K562 (cell line): Measurements from ENCODE around the gene LRRC57. TPM values are rescaled to one million over a fixed set of nuclear protein-coding genes. Genes with fewer than 3 reads are reported as not detected.
A peak's percentile ranks its signal among the peaks of the same experiment; 100 is the strongest.

Experiments used
- CCAR2 ChIP-seq: fragments of 200-400 bp; formaldehyde crosslinking; IDR thresholded peaks from 2 replicates; pipeline ENCODE4 v1.6.1; 2017; ENCODE audit warnings: mild to moderate bottlenecking, low read depth, low read length
- DMBX1 ChIP-seq: fragments of 250-450 bp; sonication (Bioruptor Pico); IDR thresholded peaks from 2 replicates; pipeline ENCODE4 v1.8.0; 2022; ENCODE audit warnings: inconsistent platforms, mild to moderate bottlenecking, moderate library complexity, borderline replicate concordance
- ESRRB ChIP-seq: fragments of 250-450 bp; sonication (Bioruptor Pico); IDR thresholded peaks from 2 replicates; pipeline ENCODE4 v1.5.0; 2020; ENCODE audit warnings: mild to moderate bottlenecking, moderate library complexity, borderline replicate concordance
- FOSL1 ChIP-seq: fragments of 200-800 bp; sonication (Bioruptor generic); conservative IDR thresholded peaks from 2 replicates; pipeline ENCODE4 v1.6.1; 2016; ENCODE audit warnings: missing genetic modification characterization, missing compliant biosample characterization
- FOXA3 ChIP-seq, 2 experiments: fragments of 450-650 bp in 1 of 2; sonication (generic) in 1 of 2; formaldehyde crosslinking; IDR thresholded peaks in 1 of 2; conservative IDR thresholded peaks in 1 of 2; 2 replicates each; pipeline versions ENCODE4 v1.4.0 to v1.8.0; 2020 to 2022; ENCODE audit warnings: mild to moderate bottlenecking in 2 of 2, missing genetic modification reagents in 1 of 2
- HDAC2 ChIP-seq: fragments of 450-650 bp; IDR thresholded peaks from 2 replicates; pipeline ENCODE4 v1.6.1; 2016; ENCODE audit warnings: mild to moderate bottlenecking
- HDAC8 ChIP-seq: fragments of 450-650 bp; IDR thresholded peaks from 2 replicates; pipeline ENCODE4 v1.6.1; 2016; ENCODE audit warnings: mild to moderate bottlenecking, missing genetic modification characterization, moderate library complexity, missing compliant biosample characterization
- MLX ChIP-seq, 2 experiments: fragments of 450-650 bp in 1 of 2; sonication (generic) in 1 of 2; formaldehyde crosslinking; conservative IDR thresholded peaks; 2 replicates each; pipeline versions ENCODE4 v1.4.0 to v1.8.1; 2020 to 2022; ENCODE audit warnings: mild to moderate bottlenecking in 1 of 2, missing genetic modification reagents in 1 of 2
- MYNN ChIP-seq, 2 experiments: sonication (generic); formaldehyde crosslinking in 1 of 2; IDR thresholded peaks; 2 replicates each; pipeline versions ENCODE4 v1.5.0 to v1.6.1; 2016 to 2020; ENCODE audit warnings: antibody characterized with exemption in 1 of 2, missing genetic modification reagents in 1 of 2
- POLR2G ChIP-seq: fragments of 200-400 bp; formaldehyde crosslinking; IDR thresholded peaks from 2 replicates; pipeline ENCODE4 v1.6.1; 2017; ENCODE audit warnings: low read depth, mild to moderate bottlenecking, antibody characterized with exemption, low read length, moderate library complexity
- PRDM10 ChIP-seq: fragments of 450-650 bp; IDR thresholded peaks from 2 replicates; pipeline ENCODE4 v1.6.1; 2018; ENCODE audit not compliant: partially characterized antibody
- PTBP1 ChIP-seq: fragments of 200-400 bp; formaldehyde crosslinking; IDR thresholded peaks from 2 replicates; pipeline ENCODE4 v1.6.1; 2017; ENCODE audit warnings: low read depth, low read length
- ZFP36 ChIP-seq: fragments of 150-350 bp; IDR thresholded peaks from 2 replicates; pipeline ENCODE4 v1.6.1; 2018; ENCODE audit warnings: low read length, low read depth; ENCODE audit not compliant: partially characterized antibody
- ZNF24 ChIP-seq: fragments of 450-650 bp; IDR thresholded peaks from 2 replicates; pipeline ENCODE4 v1.6.1; 2016
- ZNF655 ChIP-seq: fragments of 250-450 bp; sonication (Bioruptor Pico); IDR thresholded peaks from 2 replicates; pipeline ENCODE4 v1.5.0; 2021
- polyA plus RNA-seq, 8 experiments: library from polyadenylated mRNA; depleted of rRNA in 4 of 8; stranded (reverse) in 5 of 8; unstranded in 3 of 8; fragments of >200 nt; fragmentation: Nextera tagmentation in 2 of 8; fragmentation: Illumina TruSeq in 1 of 8; extraction: Ambion mirVana in 2 of 8; extraction: Trizol in 1 of 8; gene quantifications; 2 replicates each; pipeline versions ENCODE4 v1.2.1 to v1.2.3, GENCODE V29; 2011 to 2014; ENCODE audit warnings: inconsistent platforms in 1 of 8, missing spikeins in 1 of 8
- total RNA-seq, 7 experiments: library from RNA; depleted of rRNA in 6 of 7; stranded (reverse); fragments of >200 nt in 6 of 7; fragmentation: Illumina TruSeq in 2 of 7; extraction: Trizol in 2 of 7; gene quantifications; 2 replicates each; pipeline versions ENCODE4 v1.2.1 to v1.2.3, GENCODE V29; 2011 to 2021; ENCODE audit warnings: low replicate concordance in 1 of 7
- TF ChIP-seq, protein P1 (sequence below): sonication (generic); formaldehyde crosslinking; IDR thresholded peaks from 2 replicates; pipeline ENCODE4 v1.8.0; 2022; ENCODE audit warnings: mild to moderate bottlenecking, missing genetic modification reagents

The LRRC57 gene
- total and polyA plus RNA-seq, 9 of the 15 experiments (the other 6 are each of a cell fraction or from before 2014, with no cell fraction given), result 3.9 to 20.4 (median 14.8) TPM

DNA sequence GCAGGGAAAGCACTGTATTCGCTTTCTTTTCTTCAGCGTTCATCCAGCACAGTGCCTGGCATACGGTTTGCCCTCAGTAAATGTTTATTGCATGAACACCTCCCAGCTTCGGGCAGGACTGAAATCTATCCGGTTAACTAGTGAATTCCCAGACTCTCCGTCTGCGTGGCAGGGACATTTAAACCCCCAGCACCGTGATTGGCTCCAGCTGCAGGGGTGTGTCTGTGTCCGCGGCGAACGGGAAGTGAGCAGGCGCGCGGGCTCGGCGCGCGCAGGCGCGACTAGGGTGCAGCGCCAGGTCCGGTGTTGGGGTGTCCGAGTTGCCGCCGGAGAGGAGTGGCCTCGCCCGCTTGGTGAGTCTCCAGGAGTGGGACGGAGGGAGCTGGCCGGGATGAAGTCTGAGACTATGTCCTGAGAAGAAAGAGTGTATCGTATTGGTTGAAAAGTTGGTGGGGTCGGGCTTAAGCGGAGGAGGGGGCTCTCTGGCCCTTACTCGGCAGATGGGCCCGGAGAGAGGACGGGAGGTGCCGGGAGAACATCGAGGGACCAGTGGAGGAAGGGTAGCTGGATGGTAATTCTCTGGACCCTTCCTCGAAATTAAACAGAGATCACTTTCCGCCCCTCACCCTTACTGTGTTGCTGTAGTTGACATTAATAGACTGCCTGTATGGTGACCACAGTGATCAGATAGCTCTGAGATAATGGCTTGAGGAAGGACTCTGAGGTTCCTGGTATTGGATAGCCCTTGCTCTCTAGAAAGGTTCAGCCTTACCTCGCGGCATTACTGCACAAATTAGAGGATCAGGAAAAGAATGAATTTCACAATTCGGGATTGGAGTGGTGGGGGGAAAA lies 53.0 kb downstream of the LRRC57 start, which contains the start of gene SNAP23 (continued):
- TF ChIP-seq ZNF655 (CRISPR knock-in tag) (no peak), CCAR2 (no peak), PTBP1 (no peak), ZNF24 (no peak), PRDM10 (peak; percentile 53), MLX (CRISPR knock-in tag; conservative IDR thresholded peaks at IDR 0.05) (no peak), HDAC8 (tag) (no peak), FOSL1 (tag) (peak; percentile 40; the same call in 1 of the 2 replicates), ESRRB (CRISPR knock-in tag) (no peak), DMBX1 (CRISPR knock-in tag) (no peak), MYNN (IDR thresholded peaks at IDR 0.05) (no peak), MYNN (CRISPR knock-in tag; IDR thresholded peaks at IDR 0.05) (no peak), FOXA3 (CRISPR knock-in tag; conservative IDR thresholded peaks at IDR 0.05 in 1 of 2, IDR thresholded peaks at IDR 0.05 in 1 of 2) (0 out of 4 replicates have a peak, but pooled peaks of 1 of the 2 experiments have one; percentile 16), POLR2G (peak; percentile 90), ZFP36 (no peak), HDAC2 (peak; percentile 46)
- TF ChIP-seq, protein P1, sequence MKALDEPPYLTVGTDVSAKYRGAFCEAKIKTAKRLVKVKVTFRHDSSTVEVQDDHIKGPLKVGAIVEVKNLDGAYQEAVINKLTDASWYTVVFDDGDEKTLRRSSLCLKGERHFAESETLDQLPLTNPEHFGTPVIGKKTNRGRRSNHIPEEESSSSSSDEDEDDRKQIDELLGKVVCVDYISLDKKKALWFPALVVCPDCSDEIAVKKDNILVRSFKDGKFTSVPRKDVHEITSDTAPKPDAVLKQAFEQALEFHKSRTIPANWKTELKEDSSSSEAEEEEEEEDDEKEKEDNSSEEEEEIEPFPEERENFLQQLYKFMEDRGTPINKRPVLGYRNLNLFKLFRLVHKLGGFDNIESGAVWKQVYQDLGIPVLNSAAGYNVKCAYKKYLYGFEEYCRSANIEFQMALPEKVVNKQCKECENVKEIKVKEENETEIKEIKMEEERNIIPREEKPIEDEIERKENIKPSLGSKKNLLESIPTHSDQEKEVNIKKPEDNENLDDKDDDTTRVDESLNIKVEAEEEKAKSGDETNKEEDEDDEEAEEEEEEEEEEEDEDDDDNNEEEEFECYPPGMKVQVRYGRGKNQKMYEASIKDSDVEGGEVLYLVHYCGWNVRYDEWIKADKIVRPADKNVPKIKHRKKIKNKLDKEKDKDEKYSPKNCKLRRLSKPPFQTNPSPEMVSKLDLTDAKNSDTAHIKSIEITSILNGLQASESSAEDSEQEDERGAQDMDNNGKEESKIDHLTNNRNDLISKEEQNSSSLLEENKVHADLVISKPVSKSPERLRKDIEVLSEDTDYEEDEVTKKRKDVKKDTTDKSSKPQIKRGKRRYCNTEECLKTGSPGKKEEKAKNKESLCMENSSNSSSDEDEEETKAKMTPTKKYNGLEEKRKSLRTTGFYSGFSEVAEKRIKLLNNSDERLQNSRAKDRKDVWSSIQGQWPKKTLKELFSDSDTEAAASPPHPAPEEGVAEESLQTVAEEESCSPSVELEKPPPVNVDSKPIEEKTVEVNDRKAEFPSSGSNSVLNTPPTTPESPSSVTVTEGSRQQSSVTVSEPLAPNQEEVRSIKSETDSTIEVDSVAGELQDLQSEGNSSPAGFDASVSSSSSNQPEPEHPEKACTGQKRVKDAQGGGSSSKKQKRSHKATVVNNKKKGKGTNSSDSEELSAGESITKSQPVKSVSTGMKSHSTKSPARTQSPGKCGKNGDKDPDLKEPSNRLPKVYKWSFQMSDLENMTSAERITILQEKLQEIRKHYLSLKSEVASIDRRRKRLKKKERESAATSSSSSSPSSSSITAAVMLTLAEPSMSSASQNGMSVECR (CRISPR knock-in tag), result no peak; the same call in 1 of the 2 replicates
